HUDEP-2 (cell line): ENCODE data around the gene AKAP6.

Experiments used
- DNase-seq, 76 experiments: peaks; one replicate each; lab custom pipeline; 2025; ENCODE audit not compliant: unreplicated experiment in 76 of 76; lab: John Stamatoyannopoulos, UW

AKAP6 gene

GRCh38 chr14:32692441-32692840 is 363.3 kb downstream of the AKAP6 start:
- peak in 10 of 76 experiments; percentile 0 to 54 (median 17) for DNase-seq

DNA sequence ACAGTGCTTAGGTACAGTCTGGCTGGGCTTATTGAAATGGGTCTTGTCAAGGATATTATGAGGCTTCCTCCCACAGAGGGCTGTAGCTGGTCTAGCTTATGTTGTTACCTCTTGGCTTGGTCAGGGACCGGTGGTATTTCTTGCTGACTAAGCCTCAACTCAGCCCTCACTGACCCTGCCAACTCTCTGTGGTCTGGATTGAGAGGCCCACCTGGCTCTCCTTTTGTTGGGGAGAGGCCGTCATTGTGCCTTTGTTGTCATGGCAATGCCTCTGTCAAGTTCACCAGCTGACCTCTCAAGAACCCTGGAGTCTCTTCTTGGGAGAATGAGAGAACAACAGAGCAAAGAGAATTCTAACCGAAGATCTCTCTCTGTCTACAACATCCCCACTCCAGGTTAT is 364.0 kb downstream of the AKAP6 start:
- peak in 4 of 76 experiments; percentile 4 to 20 (median 9) for DNase-seq

GRCh38 chr14:32694795-32695449 is 365.8 kb downstream of the AKAP6 start:
- DNase-seq = no peak

GRCh38 chr14:32696325-32697091 is 367.4 kb downstream of the AKAP6 start:
- no peak for DNase-seq

GRCh38 chr14:32697114-32697513 is 368.0 kb downstream of the AKAP6 start:
- no peak for DNase-seq

DNA sequence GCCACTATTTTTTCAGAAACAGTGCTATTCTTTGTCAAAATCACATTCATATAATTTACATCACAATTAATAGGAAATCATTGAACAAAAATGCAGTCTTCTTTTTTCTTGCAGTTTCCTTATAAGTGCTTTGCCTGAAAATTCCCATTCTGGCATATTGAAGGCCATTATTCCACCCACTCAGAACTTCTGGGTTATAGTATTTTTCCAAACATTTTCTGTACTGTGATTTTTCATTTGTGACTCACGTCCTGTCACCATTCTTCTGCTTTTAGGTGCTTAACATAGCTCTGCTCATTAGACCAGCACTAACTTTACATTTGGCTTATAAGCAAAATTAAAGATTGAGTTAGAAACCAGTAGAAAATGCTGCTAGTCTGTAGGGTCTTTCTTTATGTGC is 368.6 kb downstream of the AKAP6 start:
- DNase-seq = no peak

- DNase-seq = no peak
Observed at GRCh38 chr14:32698831-32699230, 369.7 kb downstream of the AKAP6 start.

- DNase-seq = no peak
Observed at GRCh38 chr14:32701475-32701874, 372.4 kb downstream of the AKAP6 start.

- DNase-seq = no peak
Observed at GRCh38 chr14:32702088-32702487, 373.0 kb downstream of the AKAP6 start.

DNA sequence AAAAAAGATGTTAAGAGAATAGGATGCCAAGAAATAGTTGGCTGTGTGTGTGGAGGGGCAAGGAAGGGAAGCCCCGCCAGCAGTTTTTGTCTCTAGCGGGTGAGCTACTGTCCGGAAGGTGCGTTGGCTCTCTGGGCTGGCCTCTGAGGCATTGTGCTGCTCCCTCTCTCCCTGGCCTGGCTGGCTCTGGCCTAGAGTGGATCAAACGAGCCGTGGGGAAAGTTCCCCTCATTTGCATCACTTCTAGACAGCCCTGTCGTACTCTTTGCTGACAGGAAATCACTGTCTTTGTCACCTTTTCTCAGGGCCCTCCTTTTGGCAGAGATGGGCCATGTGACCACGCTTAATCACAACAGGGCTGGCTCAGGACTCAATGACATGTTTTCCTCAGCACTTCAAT is 373.5 kb downstream of the AKAP6 start:
- no peak for DNase-seq

DNA sequence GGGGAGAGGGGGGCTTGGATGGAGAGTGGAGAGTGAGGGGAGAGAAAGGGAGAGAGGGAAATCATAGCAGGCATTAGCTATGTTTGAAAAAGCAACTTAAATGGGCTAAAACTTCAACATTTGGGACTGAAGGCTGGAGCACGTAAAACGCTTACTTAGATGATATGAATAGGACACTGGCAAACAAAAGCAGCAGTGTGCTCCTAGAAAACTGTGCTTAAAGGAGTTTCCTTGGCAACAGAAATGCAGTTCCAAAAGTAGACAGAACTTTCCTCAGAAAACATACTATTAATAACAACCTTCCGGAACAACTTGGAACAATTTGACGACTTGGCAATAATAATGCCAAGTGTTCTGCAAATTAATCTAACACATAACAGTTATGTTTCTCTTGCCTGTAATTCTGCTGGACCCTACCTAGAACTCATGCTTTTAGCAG is 374.1 kb downstream of the AKAP6 start:
- no peak for DNase-seq

- no peak for DNase-seq
Observed at GRCh38 chr14:32706721-32707519, 377.8 kb downstream of the AKAP6 start.

GRCh38 chr14:32707742-32708500 is 378.8 kb downstream of the AKAP6 start:
- DNase-seq = no peak

- DNase-seq = no peak
Observed at GRCh38 chr14:32709027-32709426, 379.9 kb downstream of the AKAP6 start.

GRCh38 chr14:32710231-32710671 is 381.2 kb downstream of the AKAP6 start:
- DNase-seq = no peak

GRCh38 chr14:32710731-32711680 is 381.9 kb downstream of the AKAP6 start:
- DNase-seq = peak in 19 of 76 experiments; percentile 1 to 45 (median 7)

GRCh38 chr14:32713856-32714255 is 384.8 kb downstream of the AKAP6 start:
- DNase-seq = no peak

GRCh38 chr14:32719601-32720000 is 390.5 kb downstream of the AKAP6 start:
- DNase-seq = no peak

GRCh38 chr14:32720927-32721326 is 391.8 kb downstream of the AKAP6 start:
- DNase-seq = no peak
